Fibroblast of skin of abdomen (primary cell): Measurements from ENCODE around the gene DPAGT1.
"Not testable (repeated sequence)": the region's sequence is repeated elsewhere in the genome, so short reads cannot be mapped to it uniquely, and the experiment has no call there.

Experiments used
- DNase-seq: peaks from one replicate; pipeline ENCODE4 v3.0.0-alpha.2; 2013

The DPAGT1 gene

GRCh38 chr11:119093942-119094815 is 7.5 kb downstream of the DPAGT1 start:
- DNase-seq, result peak; percentile 28

GRCh38 chr11:119092880-119093842 is 8.5 kb downstream of the DPAGT1 start:
- DNase-seq, result no peak

- DNase-seq, result no peak
Measured at GRCh38 chr11:119091966-119092879, 9.4 kb downstream of the DPAGT1 start.

- DNase-seq, result peak; percentile 36
Measured at GRCh38 chr11:119091178-119091577, 10.5 kb downstream of the DPAGT1 start.

GRCh38 chr11:119089319-119089718 is 12.3 kb downstream of the DPAGT1 start:
- no peak for DNase-seq

- no peak for DNase-seq
Measured at GRCh38 chr11:119088406-119088805, 13.2 kb downstream of the DPAGT1 start.

GRCh38 chr11:119087747-119088241 is 13.9 kb downstream of the DPAGT1 start:
- DNase-seq, result no peak

GRCh38 chr11:119087123-119087522 is 14.5 kb downstream of the DPAGT1 start:
- DNase-seq, result no peak

- DNase-seq, result no peak
Measured at GRCh38 chr11:119085437-119085847, 16.2 kb downstream of the DPAGT1 start.

- peak; percentile 92 for DNase-seq
Measured at GRCh38 chr11:119084663-119085436, 16.8 kb downstream of the DPAGT1 start, which contains the start of gene HMBS. Gene HMBS, plus strand, starts transcription at chr11:119084881. Its CDS starts 153 bp downstream, at chr11:119085034.

- DNase-seq, result no peak
Measured at GRCh38 chr11:119081682-119082260, 19.9 kb downstream of the DPAGT1 start.

- no peak for DNase-seq
Measured at GRCh38 chr11:119078675-119079420, 22.8 kb downstream of the DPAGT1 start.

- no peak for DNase-seq
Measured at GRCh38 chr11:119077839-119078238, 23.8 kb downstream of the DPAGT1 start.

- peak; percentile 96 for DNase-seq
Measured at GRCh38 chr11:119067371-119068222, 34.1 kb downstream of the DPAGT1 start, which contains the start of gene VPS11. Gene VPS11, plus strand, starts transcription at chr11:119067818. Its CDS starts 6 bp downstream, at chr11:119067824.

GRCh38 chr11:119065369-119065768 is 36.3 kb downstream of the DPAGT1 start:
- DNase-seq, result peak; percentile 24

- DNase-seq, result peak; percentile 31
Measured at GRCh38 chr11:119062779-119063178, 38.9 kb downstream of the DPAGT1 start.

- DNase-seq, result no peak
Measured at GRCh38 chr11:119061256-119061655, 40.4 kb downstream of the DPAGT1 start.

GRCh38 chr11:119059128-119059527 is 42.5 kb downstream of the DPAGT1 start:
- DNase-seq, result not testable (repeated sequence)
